GM18508 (cell line): ENCODE results near the gene RAE1.

Source experiments
- ATAC-seq: cut with Tn5 transposase; IDR thresholded peaks from one replicate; pipeline ENCODE4 v1.9.1; 2021; ENCODE audit warnings: moderate number of reproducible peaks; ENCODE audit not compliant: insufficient read depth, unreplicated experiment

The RAE1 gene, protein sequence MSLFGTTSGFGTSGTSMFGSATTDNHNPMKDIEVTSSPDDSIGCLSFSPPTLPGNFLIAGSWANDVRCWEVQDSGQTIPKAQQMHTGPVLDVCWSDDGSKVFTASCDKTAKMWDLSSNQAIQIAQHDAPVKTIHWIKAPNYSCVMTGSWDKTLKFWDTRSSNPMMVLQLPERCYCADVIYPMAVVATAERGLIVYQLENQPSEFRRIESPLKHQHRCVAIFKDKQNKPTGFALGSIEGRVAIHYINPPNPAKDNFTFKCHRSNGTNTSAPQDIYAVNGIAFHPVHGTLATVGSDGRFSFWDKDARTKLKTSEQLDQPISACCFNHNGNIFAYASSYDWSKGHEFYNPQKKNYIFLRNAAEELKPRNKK

DNA sequence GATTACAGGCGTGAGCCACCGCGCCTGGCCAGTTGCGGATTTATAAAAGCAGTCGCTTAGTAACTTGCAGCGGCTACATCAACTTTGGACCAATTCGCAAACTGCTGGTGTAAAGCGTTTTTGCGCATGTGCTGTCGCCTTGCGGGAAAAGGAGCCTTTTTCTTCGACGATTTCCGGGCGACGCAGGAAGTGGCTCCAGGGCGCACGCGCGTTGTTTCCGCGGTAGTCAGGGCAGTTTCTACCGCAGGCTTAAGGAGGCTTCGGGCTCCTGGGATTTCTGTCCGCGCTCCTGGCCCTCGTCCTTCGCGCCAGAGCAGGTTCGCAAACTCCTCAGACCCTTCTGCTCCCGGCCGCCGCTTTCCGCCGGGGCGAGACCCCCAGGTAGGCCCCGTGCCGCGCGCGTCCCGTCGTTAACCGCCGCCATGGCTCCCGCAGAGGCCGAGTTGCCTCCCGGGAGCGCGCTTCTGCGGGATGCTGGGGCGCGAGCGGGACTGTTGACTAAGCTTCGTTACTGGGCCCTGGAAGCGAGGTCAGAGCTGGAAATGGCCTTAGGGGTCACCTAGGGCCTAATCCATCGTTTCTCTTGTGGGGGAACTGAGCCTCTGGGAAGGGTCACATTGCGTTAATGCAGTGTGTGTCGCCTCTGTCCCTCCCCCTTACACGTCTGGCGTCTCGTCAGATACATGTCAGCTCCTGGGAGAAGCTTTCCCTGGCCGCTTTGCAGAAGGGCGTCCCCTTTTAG lies at the start of gene RAE1:
Gene RAE1 (plus strand): TSS at position 214 of the 742 bp plus-strand sequence. CDS start 2,784 bp downstream, outside the sequence.
- peak; percentile 61 for ATAC-seq

DNA sequence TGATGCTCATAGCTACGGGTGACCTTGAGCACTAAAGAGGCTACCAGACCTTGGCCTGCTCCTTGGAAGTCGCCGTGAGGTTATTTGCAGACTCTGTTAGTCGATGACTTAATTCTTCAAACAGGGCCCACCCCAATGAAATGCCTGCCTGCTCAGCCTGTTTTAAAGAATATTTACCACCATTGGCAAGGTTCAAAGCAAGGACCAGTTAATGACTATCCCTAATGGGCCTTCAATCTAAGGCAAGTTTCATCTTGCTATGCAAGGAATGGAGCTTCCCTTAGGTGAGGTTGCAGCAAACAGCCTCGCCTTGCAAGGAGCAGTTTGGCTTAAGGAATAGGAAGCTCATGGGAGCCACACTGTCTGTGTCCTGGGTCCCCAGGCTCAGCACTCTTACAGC lies 44.3 kb upstream of the RAE1 start:
- ATAC-seq: no peak

DNA sequence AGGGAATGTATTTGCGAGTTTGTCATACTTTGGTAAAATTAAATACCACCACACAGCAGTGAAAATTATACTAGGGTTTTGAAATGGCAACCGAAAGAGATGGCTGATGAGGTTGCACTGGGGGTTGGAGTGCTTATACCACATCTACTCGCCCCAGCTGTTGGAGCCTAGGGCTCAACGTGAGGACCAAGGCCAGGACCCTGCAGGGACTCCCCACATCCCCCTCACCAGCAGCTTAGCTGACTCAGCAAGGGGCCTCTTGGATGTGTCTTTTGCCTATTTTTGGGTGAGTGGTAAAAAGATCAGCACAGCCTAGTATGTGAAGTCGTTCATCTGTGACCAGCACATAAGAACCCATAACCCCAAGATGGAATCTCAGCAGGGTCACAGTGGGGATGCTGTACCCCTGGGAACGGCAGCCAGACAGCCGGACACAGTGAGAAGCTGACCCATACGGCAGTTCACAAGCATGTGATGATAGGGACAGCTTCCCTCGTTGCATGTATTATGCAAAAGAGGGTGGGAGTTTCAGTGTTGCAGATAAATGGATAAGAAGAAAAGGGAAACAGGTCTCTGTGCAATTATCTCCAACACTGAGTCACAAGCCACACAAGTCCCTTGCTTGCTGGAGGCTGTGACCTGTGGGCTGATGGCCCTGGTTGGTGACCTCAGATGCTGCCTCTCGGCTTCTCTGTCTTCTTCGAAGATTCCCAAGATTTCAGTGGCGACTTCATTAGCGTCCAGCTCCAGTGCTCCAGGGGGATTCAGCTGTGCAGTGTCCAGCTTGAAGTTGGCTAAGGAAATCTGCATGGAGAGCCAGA lies 42.4 kb upstream of the RAE1 start:
- ATAC-seq: no peak

DNA sequence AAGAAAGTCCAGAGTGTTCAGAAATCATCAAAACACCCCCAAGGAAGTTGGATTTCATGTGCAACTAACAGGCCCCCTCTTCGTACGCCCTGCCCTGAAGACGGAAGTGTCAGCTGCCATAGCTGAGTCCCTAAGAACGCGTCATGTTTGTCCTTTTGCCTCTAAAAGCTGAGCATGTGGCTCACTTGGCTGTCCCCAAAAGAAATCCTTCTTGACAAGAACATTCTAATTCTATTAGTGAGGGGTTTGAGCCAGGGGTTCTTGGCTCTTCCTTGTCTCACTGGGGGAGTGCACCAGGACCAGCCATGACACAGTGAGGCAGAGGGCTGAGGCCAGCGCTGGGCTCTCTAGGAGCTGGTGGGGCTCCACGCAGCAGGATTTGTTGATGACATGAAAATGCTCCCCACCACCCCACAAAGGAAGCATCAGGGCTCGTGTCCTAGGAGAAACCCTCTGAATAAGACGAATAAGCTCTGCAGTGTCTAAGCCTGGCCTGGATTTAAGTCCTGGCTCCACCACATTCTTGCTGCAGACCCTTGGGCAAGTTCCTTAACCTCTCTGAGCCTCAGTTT lies 41.4 kb upstream of the RAE1 start:
- ATAC-seq: no peak

DNA sequence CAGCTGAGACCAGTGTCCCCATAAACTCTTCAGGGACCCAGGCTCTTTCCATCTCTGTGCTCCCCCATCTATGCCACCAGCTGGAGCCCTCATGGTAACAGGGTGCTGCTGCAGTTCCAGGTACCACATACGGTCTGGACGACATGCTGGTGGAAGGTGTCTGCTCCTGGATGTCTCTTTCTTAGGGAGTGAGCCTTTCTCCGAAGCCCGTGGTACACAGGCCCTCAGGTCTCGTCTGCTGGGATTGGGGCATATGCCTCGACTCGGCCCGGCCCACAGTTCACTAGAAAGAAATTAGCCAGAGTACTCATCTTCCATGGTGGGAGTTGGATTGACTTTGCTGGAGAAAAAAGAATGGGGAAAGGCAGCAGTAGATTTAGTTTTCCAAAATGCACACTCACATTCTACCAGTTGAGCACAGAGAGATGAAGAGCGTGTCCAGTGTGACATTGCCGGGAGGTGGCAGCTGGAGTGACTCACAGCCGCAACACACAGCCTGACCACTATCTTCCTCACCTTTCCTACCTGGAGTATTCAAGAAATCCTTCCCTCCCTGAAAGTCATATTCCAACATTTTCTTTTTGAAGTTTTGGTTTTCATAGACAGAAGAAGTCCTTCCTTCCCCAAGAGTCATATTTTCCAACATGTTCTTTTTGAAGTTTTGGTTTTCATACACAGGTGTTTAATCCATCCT lies 40.1 kb upstream of the RAE1 start:
- ATAC-seq: no peak

DNA sequence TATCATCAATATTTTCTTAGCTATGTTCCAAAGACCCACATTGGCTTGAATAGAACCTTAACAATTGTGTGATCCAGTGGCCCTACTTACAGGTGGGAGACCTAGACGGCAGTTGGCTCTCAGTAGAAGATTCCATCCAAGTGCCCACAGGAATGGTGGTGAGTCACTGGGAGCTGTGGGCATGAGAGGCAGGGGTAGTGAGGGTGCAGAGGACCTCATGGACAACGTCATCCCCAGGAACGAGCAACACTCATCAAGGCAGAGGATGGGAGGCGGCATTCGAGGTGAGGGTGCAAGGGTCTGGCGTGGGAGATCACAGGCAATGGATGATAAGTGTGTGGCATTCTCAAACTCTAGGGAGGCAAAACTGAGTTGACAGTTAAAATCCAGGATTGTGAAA lies 38.9 kb upstream of the RAE1 start:
- no peak for ATAC-seq

DNA sequence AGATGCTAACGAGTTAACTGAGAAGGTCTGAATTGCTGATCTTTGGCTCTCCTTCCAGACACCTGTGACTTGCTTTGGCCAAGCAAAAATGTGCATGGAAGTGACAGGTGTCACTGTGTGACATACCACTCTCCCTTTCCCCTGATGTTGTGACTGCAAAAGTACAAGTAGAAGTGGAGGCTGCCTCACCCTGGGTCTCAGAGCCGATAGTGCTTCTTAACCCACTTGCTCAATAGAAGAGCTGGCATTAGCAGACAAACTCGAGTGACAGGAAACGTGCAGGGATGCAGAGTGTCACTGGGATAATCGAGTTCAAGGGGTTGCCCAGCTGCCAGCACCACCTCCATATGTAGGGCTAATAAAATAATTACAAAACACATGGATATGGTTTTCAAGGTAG lies 37.8 kb upstream of the RAE1 start:
- no peak for ATAC-seq

DNA sequence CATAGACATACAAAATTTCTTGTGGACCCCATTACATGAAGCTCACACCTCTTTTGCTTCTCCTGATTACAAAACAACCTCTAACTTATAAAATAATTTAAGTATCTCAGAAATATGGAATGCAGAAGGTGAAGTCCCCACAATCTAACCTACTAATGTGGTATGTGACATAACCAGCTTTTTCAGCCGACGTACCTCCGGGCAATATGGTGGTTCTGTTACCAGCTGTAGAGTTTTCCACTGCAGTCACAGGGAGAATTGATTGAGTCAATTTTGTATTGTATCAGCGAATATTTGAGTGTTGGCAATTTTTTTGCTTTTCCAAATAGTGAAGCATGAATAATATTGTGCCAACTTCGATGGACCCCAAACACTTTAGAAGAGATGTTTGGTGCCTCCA lies 37.1 kb upstream of the RAE1 start:
- no peak for ATAC-seq

DNA sequence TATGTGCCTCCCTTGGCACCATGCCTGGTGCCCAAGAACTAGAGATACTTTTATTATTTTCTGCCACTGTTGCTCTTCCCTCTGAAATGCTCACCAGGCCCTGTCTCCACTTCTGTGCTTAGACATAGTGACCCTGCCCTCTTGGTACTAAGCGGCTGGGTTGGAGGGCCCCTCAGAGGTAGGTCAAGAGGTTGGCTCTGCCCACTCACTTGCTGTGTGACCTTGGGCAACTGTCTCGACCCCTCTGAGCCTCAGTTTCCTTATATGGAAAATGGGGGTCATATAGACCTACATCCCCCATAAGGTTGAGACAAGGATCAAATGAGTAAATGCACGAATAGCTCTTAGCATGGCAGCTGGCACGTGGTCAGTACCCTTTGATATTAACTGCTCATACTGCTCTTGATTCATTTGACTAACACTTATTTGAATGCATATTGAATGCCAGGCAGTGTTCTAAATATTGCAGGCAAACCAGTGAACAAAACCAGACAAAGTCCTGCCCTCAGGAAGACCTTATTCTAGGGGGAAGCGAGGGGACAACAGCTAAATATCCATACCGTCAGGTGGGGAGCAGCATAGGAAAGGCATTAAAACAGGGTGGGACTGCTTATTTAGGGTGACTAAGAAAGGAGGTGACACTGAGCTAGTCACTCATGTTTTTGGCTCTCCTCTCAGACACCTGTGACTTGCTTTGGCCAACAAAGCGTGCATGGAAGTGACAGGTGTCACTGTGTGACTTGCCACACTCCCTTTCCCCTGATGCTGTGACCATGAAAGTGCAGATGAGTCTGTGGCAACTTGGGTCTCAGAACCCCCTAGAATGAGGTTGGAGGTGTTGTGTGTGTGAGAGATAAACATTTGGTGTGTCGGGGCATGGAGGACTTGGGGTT lies 35.7 kb upstream of the RAE1 start:
- ATAC-seq: no peak

DNA sequence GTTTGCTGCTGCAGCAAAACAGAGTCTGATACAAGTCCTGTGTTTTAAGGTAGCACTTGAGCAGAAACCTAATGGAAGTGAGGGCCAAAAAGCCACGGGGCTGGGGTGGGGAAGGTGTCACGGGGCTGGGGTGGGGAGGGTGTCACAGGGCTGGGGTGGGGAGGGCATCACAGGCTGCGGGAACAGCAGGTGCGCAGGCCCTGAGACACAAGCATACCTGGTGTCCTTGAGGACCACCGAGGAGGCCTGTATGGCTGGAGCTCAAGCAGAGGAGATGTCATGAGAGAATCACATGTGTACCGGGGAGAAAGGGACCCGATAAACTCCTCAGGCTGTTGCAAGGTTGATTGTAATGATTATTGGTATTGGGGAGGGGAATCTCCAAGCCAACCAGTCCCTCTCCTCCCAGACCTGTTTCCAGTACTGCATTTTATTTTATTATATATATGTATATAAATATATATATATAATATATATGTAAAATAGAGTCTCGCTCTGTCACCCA lies 35.0 kb upstream of the RAE1 start:
- no peak for ATAC-seq

DNA sequence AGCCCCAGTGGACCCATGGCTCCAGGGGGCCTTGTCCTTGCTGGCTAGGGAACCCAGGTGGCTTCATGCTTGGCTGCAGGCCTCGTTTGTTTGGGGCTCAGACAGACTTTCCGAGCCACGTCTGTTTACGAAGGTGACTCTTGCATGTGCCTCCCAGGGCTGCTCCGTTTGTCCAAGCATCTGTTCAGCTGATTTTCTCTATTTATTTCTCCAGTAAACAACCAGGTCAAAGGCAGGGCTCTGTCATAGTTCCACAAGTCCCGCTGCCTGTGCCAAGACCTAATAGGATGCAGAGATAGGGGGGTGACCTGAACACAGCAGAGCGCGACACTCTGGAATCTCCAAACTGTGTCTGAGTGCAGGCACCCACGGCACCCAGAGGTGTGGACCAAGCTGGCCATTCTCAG lies 34.3 kb upstream of the RAE1 start:
- no peak for ATAC-seq

DNA sequence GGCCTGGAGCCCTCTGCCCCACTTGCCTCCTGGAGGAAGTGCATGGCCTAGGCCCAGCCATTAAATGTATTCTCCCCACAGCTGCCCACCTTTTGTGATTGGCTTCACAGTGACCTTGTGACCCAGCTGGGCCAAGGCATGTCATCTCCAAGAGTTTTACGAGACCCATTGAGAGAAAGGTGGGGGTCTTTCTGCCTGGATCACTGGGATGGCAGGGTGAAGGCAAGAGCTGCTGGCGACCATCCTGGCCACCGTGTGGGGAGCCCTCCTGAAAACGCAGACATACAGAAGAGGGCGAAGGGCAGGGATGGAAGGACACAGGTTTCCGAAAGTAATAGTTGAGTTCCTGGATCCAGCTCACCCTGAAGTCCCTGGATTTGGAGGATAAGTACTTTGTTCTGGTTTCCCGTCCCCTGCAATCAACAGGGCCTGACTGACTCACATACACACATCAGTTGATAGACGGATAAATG lies 33.7 kb upstream of the RAE1 start:
- no peak for ATAC-seq

DNA sequence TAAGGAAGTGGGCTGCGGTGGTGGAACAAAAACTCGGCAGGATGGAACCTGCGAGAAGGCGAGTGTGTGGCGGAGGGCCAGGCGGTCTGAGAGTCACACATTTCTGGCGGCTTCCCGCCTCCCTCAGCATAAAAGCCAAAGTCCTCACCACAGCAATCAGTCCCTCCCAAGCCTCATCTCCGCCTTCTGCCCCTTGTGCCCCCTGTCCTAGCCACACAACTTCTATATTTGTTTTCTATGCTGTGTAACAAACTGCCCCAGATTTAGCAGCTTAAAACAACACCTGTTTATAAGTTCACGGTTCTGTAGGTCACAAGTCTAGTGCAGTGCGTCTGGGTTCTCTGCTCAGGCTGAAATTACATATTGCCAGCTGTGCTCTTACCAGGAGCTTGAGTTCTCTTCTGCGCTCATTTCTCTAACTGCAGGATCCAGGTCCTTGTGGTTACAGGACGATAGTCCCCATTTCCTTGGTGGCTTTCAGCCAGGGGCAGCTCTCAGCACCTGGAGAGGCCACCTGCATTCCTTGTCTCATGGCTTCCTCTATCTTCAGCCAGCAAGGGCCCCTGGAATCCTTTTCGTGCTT lies 33.2 kb upstream of the RAE1 start:
- no peak for ATAC-seq

DNA sequence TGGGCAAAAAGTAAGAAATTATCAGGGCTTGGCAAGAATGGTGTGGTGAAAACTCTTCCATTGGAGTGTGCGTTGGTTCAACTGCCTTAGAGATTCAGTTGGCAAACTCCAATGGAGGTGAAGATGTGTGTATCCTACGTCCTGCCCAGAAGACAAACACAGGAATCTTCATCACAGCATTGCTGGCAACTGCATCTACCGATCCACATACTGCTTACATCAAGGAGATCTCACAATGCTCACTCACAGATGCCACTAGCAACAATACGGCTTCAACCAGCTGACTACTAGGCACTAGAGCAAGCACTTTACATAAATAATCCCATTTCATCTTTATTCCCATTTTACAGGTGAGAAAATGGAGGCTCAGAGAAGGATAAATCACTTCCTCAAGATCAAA lies 31.5 kb upstream of the RAE1 start:
- ATAC-seq: no peak

DNA sequence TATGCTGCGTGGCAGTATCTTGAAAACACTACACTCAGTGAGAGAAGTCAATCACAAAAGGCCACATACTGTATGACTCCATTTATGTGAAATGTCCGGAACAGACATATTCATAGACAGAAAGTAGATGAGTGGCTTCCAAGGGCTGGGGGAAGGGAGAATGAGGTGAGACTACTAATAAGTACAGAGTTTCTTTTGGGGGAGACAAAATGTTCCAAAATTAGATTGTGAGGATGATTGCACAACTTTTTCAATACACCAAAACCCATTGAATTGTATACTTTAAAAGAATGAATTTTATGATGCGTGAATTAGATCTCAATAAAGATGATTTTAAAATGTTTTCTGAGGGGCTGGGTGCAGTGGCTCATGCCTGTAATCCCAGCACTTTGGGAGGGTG lies 30.7 kb upstream of the RAE1 start:
- ATAC-seq: no peak

DNA sequence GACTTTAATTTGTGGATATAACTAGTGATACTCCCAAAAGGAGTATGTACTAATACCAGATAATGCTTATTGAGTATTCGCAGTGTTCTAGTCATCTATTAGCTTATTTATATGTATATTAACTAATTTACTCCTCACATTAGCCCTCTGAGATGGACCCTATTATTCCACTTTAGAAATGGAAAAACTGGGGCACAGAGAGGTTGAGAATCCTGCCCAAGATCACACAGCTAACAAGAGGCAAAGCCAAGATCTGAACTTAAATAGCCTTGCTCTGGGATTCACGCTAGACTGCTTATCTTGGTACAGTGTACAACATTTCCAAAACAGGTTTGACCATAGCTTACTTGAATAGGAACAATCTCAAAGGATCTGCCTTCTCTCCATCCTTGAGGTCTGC lies 29.9 kb upstream of the RAE1 start:
- no peak for ATAC-seq

DNA sequence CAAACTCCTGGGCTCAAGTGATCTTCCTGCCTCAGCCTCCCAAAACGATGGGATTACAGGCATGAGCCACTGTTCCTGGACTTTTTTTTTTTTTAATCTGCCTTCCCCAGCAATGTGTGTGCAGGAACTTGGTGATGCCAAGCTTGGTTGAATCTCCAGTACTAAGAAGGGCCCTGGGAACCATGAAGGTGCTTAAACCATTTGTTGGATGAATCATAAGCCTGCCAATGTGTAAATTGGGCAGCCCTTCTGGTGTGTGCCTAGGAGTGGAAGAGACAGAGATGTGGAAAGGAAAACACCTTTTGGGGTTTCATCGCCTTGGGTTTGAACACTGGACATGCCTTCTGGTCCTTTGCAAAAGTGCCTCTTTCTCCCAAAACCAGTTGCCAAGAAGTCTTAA lies 28.6 kb upstream of the RAE1 start:
- no peak for ATAC-seq

DNA sequence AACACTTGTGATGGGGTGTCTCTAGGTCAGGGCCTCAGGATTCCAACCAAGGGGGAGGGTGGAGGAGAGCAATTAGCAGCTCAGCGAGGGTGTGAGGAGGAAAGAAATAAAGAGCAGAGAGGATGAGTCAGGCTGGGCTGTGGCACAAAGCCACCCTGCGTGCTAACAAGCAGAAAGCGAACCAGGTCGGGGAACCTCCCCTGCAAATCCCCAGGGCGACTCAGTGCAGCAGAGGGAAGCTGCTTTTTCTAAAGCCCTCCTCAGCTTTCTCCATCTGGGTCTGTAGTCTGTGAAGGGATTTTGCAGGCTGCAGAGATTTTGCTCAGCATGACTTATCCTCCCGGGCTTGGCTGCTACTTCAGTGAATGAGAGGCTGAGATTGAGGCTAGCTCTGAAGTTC lies 28.0 kb upstream of the RAE1 start:
- ATAC-seq: no peak
